ENCODE data around the gene WDCP.

The WDCP gene

DNA sequence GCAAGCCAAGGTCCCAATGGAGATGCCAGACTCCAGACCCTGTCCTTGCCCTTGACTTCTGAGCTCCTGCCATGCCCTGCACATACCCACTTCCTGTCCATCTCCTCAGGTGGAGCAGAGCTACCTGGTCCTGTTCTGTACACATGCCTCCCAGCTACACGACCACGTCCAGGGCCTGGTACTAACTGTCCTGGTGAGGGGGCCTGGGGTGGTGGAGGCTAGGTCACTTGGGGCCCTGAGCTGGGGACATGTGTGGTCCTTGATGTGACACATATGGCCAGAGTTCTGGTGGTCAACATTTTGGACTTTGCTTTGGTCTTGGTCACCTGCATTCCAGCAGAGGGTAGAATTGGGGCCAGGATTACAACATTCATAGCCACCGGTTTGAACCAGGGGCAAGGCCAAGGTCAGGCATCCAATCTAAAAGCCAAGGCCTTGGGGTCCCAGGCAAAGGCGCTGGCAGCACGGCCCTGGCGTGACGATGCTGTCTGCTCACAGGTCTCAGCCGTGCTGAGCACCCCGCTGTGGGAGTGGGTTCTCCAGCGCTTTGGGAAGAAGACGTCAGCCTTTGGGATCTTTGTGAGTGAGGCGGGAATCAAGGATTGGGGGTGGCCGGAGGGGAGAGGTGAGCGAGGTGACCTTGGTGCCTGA lies 24.7 kb downstream of the WDCP start:
- TF ChIP-seq, protein P1, sequence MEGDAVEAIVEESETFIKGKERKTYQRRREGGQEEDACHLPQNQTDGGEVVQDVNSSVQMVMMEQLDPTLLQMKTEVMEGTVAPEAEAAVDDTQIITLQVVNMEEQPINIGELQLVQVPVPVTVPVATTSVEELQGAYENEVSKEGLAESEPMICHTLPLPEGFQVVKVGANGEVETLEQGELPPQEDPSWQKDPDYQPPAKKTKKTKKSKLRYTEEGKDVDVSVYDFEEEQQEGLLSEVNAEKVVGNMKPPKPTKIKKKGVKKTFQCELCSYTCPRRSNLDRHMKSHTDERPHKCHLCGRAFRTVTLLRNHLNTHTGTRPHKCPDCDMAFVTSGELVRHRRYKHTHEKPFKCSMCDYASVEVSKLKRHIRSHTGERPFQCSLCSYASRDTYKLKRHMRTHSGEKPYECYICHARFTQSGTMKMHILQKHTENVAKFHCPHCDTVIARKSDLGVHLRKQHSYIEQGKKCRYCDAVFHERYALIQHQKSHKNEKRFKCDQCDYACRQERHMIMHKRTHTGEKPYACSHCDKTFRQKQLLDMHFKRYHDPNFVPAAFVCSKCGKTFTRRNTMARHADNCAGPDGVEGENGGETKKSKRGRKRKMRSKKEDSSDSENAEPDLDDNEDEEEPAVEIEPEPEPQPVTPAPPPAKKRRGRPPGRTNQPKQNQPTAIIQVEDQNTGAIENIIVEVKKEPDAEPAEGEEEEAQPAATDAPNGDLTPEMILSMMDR (IDR thresholded peaks at IDR 0.05; ENCODE audit: low read depth, low read length, missing control alignments), result no peak
- H3K27me3 ChIP-seq (replicated peaks), result no peaks in the 10 kb centered on the region
- DNase-seq, result no peak
- peaks cover 4% of the 10 kb centered on the region for H3K36me3 ChIP-seq (replicated peaks)
- H3K27ac ChIP-seq, result no peak overlapping the region
- no peak overlapping the region for H3K4me3 ChIP-seq (ENCODE audit: low read depth, low read length)
- in situ Hi-C loops (cut with HindIII; ENCODE audit: low pct_ligation_motif_present, low sequenced_read_pairs), result no loop called here

DNA sequence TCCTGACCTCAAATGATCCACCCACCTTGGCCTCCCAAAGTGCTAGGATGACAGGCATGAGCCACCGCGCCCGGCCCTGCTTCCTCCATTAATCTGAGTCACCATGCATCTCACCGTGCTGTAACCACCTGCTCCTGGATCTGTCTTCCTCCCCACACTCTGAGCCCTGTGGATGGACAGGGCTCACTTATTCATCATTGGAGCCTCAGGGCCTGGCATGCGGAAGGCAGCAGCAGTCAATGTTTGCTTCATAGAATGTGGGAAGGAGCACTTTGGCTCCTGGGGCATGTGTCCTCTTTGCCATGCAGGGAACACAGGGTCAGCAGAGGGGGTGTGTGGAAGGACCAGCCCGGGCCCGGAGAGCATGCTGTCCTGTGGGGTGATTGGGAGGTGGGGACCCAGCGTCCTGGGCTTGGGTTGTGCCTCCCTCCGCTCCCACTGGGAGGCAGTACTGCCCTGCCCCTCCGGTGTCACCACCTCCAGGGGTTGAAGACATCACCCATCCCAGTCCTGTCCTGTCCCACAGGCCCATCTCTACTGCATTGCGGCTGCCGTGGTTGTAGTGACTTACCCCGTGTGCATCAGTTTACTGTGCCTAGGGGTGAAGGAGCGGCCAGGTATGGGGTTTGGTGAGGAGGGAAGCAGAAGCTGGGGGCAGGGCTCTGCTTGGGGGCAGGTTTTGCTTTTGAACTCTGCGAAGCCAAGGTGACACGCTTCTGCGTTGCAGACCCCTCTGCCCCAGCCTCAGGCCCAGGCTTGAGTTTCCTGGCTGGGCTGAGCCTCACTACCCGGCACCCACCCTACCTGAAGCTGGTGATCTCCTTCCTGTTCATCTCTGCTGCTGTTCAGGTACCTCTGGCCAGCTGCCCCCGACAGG lies 25.8 kb downstream of the WDCP start:
- DNase-seq, result no peak
- Histone ChIP-seq H3K36me3 (replicated peaks) (peaks cover 4% of the 10 kb centered on the region), H3K4me3 (ENCODE audit: low read depth, low read length) (no peak overlapping the region), H3K27ac (no peak overlapping the region), H3K27me3 (replicated peaks) (no peaks in the 10 kb centered on the region)
- in situ Hi-C loops (cut with HindIII; ENCODE audit: low pct_ligation_motif_present, low sequenced_read_pairs), result no loop called here
- TF ChIP-seq, protein P1 (IDR thresholded peaks at IDR 0.05; ENCODE audit: low read depth, low read length, missing control alignments), result peak; percentile 52

DNA sequence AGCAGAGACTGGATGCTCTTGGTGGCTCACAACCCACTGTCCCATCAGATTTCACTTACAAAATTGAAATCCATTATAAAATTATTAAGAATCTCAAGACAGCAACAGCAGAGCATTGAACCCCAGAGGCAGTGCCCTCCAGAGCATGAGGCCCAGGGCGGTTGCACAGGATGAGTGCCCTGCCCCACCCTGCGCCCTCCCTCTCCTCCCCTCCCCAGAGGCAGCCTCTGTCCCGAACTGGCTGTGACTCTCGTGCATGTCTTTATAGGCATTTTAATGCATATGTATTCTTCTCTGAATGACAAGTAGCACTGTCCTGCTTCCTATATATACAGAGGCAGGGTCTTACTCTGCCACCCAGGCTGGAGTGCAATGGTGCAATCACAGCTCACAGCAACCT lies 26.9 kb downstream of the WDCP start:
- Histone ChIP-seq H3K27ac (no peak overlapping the region), H3K27me3 (replicated peaks) (no peaks in the 10 kb centered on the region), H3K36me3 (replicated peaks) (peaks cover 4% of the 10 kb centered on the region), H3K4me3 (ENCODE audit: low read depth, low read length) (no peak overlapping the region)
- in situ Hi-C loops (cut with HindIII; ENCODE audit: low pct_ligation_motif_present, low sequenced_read_pairs), result no loop called here
- TF ChIP-seq, protein P1 (IDR thresholded peaks at IDR 0.05; ENCODE audit: low read depth, low read length, missing control alignments), result no peak
- DNase-seq, result no peak

DNA sequence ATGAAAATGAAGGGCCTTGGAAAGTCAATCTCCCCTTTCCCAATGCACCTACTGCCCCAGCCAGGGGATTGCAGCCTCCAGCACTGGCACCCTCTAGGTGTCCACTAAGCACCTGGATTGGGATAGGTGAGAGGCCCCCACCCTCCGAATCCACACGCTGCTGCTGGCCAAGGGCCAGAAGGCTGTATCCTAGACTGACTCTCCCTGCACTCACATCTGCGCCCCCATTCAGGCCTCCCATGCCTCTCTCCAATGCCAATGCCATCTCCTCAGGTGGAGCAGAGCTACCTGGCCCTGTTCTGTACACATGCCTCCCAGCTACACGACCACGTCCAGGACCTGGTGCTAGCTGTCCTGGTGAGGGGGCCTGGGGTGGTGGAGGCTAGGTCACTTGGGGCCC lies 27.5 kb downstream of the WDCP start:
- no peak overlapping the region for H3K4me3 ChIP-seq (ENCODE audit: low read depth, low read length)
- TF ChIP-seq, protein P1 (IDR thresholded peaks at IDR 0.05; ENCODE audit: low read depth, low read length, missing control alignments), result no peak

DNA sequence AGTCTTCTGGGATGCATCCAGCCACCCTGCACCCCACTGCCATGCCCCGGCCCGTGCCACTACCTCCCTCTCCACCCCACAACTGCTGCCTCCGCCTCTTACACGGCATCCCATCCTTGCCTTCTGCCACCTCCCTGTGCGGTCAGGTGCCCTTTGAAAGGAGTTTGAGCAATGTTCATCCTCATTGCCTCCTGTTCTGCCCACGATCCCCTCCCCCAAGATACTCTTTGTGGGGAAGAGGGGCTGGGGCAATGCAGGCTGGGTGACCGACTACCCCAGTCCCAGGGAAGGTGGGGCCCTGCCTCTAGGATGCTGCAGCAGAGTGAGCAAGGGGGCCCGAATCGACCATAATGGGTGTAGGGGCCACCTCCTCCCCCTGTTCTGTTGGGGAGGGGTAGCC lies 28.9 kb downstream of the WDCP start:
- in situ Hi-C loops (cut with HindIII; ENCODE audit: low pct_ligation_motif_present, low sequenced_read_pairs), result no loop called here
- no peaks in the 10 kb centered on the region for H3K36me3 ChIP-seq (replicated peaks)
- no peaks in the 10 kb centered on the region for H3K27me3 ChIP-seq (replicated peaks)
- H3K27ac ChIP-seq, result no peak overlapping the region
- TF ChIP-seq, protein P1 (IDR thresholded peaks at IDR 0.05; ENCODE audit: low read depth, low read length, missing control alignments), result no peak
- no peak overlapping the region for H3K4me3 ChIP-seq (ENCODE audit: low read depth, low read length)
- DNase-seq, result no peak

More for the DNA sequence above, 27.5 kb downstream of the WDCP start:
- DNase-seq, result no peak
- no peak overlapping the region for H3K27ac ChIP-seq
- H3K27me3 ChIP-seq (replicated peaks), result no peaks in the 10 kb centered on the region
- H3K36me3 ChIP-seq (replicated peaks), result peaks cover 4% of the 10 kb centered on the region
- in situ Hi-C loops (cut with HindIII; ENCODE audit: low pct_ligation_motif_present, low sequenced_read_pairs), result no loop called here

All from brain microvascular endothelial cell (primary cell).